MM.1S (cell line): ENCODE data around the gene TCAIM.

ENCODE experiments used
- EZH2 ChIP-seq: fragments of 300-600 bp; sonication (generic); optimal IDR thresholded peaks from 2 replicates; pipeline ENCODE3; 2017; ENCODE audit warnings: low read depth, mild to moderate bottlenecking, antibody characterized with exemption, low read length, mixed read lengths
- EZH2phosphoT487 ChIP-seq: fragments of 300-600 bp; sonication (generic); IDR thresholded peaks from 2 replicates; pipeline ENCODE4 v1.6.1; 2018; ENCODE audit warnings: antibody characterized with exemption, low read length
- TF ChIP-seq, protein P1 (sequence below): fragments of 300-600 bp; sonication (generic); IDR thresholded peaks from 2 replicates; pipeline ENCODE4 v1.5.1; 2016; ENCODE audit warnings: antibody characterized with exemption, low read length, mixed read lengths

DNA sequence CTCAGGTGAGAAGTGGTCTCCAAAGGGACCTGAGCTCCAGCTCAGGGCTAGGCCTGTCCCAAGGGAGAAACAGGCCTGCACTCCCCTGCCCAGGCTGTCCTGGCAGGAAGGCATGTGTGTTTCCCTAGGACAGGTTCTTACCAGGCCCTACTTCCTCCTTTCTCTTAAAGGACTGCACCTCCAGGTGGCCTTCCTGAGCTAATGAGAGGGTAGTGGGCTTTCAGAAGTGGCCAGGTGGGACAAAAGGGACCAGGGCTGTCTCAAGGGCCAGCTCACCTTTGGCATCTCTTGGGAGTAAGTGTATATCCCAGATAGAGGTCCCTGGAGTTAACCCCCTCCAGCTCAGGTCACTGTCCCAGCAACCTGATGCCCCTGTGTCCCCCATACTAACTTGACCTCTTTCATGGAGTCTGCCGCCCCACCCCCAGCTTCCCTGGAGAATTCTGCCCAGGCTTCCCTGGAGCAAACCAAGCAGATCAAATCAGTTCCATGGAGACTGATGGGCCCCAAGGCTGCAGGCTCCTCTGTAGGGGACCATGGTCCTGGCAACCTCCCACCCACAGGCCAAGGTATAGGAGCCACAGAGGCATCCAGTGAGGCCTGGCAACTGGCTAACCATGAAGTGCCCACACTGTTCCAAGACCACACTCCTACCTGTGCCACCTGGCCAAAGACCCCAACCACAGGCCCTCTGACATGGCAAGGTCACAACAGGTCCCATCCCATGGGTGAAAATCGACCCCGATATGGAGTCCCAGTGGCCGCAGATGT lies 71.3 kb downstream of the TCAIM start:
- TF ChIP-seq, protein P1, sequence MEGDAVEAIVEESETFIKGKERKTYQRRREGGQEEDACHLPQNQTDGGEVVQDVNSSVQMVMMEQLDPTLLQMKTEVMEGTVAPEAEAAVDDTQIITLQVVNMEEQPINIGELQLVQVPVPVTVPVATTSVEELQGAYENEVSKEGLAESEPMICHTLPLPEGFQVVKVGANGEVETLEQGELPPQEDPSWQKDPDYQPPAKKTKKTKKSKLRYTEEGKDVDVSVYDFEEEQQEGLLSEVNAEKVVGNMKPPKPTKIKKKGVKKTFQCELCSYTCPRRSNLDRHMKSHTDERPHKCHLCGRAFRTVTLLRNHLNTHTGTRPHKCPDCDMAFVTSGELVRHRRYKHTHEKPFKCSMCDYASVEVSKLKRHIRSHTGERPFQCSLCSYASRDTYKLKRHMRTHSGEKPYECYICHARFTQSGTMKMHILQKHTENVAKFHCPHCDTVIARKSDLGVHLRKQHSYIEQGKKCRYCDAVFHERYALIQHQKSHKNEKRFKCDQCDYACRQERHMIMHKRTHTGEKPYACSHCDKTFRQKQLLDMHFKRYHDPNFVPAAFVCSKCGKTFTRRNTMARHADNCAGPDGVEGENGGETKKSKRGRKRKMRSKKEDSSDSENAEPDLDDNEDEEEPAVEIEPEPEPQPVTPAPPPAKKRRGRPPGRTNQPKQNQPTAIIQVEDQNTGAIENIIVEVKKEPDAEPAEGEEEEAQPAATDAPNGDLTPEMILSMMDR, result no peak
- no peak for TF ChIP-seq EZH2
- no peak for TF ChIP-seq EZH2phosphoT487
